HUES48 (cell line): Measurements from ENCODE around the gene GALNT17.

ENCODE experiments used
- H3K27ac ChIP-seq: one replicate; pipeline ENCODE4 v1.7.0; 2013; ENCODE audit warnings: low read depth, low read length, inconsistent platforms
- H3K27me3 ChIP-seq: 2 replicates; pipeline ENCODE4 v1.6.1; 2013; ENCODE audit warnings: mild to moderate bottlenecking, low read length; ENCODE audit not compliant: control insufficient read depth, insufficient read depth
- H3K36me3 ChIP-seq: 2 replicates; pipeline ENCODE4 v1.6.1; 2013; ENCODE audit warnings: low read length; ENCODE audit not compliant: control insufficient read depth, insufficient read depth
- H3K4me1 ChIP-seq: 2 replicates; pipeline ENCODE4 v1.6.1; 2013; ENCODE audit warnings: mild to moderate bottlenecking, low read length; ENCODE audit not compliant: control insufficient read depth, insufficient read depth
- H3K4me3 ChIP-seq: 2 replicates; pipeline ENCODE4 v1.5.1; 2013; ENCODE audit warnings: mild to moderate bottlenecking, low read depth, low read length
- H3K9ac ChIP-seq: 2 replicates; pipeline ENCODE4 v1.6.1; 2013; ENCODE audit warnings: mild to moderate bottlenecking, low read depth, low read length, moderate library complexity
- H3K9me3 ChIP-seq: 2 replicates; pipeline ENCODE4 v1.6.1; 2013; ENCODE audit warnings: low read length; ENCODE audit not compliant: control insufficient read depth, insufficient read depth

The GALNT17 gene

DNA sequence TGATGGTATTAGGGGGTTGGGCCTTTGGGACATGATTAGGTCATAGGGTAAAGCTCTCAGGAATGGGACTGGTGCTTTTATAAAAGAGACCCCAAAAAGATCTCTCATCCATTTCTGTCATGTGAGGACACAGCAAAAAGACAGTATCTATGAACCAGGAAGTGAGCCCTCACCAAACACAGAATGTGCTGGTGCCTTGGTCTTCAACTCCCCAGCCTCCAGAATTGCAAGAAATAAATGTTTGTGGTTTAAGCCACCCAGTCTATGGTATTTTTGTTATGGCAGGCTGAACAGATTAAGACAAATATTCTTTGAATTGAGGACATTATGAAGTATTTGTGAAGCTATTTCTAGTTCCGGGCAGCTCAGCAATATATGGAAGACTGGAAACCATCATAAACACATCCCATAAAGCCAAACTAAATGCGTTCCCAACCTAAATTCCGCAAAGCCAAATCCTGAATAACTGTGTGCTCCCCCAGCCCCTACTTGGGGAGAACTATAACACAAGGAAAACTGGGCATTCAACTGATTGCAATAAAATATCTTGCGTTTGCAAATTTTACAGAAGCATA, 153.7 kb downstream of the GALNT17 start:
- Histone ChIP-seq H3K4me3 (no peak overlapping the region), H3K27me3 (no peaks in the 10 kb centered on the region), H3K4me1 (peaks cover 18% of the 10 kb centered on the region), H3K9ac (no peak overlapping the region), H3K27ac (no peak overlapping the region), H3K9me3 (no peaks in the 10 kb centered on the region), H3K36me3 (no peaks in the 10 kb centered on the region)

DNA sequence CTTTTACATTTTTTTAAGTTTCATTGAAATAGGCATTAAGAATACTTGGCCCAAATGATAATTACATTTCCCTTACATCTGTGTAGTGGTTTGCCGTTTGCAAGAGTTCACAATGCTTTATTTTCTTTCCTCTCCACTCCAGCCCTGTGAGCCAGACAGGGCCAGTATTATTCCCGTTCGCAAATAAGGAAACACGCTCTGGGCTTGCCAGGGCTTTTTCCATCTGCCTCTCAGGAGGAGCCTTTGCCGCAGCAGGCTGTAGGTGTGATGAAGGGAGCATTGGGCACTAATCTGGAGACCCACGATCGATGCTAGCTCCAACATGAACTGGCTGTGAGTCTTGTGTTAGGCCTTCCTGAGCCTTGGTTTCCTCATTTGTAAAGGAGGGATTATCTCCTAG, 154.4 kb downstream of the GALNT17 start:
- H3K36me3 ChIP-seq: no peaks in the 10 kb centered on the region
- no peak overlapping the region for H3K9ac ChIP-seq
- H3K27ac ChIP-seq: no peak overlapping the region
- H3K4me3 ChIP-seq: no peak overlapping the region
- peaks cover 18% of the 10 kb centered on the region for H3K4me1 ChIP-seq
- H3K9me3 ChIP-seq: no peaks in the 10 kb centered on the region
- no peaks in the 10 kb centered on the region for H3K27me3 ChIP-seq

DNA sequence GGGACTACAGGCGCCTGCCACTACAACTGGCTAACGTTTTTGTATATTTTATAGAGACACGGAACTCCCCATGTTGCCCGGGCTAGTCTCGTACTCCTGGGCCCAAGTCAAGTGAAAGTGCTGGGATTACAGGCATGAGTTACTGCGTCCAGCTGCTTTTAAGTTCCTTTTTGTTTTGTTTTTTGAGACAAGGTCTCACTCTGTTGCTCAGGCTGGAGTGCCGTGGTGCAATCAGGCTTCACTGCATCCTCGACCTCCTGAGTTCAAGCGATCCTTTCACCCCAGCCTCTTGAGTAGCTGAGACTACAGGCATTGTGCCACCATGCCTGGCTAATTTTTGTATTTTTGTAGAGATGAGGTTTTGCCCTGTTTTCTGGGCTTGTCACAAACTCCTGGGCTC, 155.0 kb downstream of the GALNT17 start:
- no peak overlapping the region for H3K4me3 ChIP-seq
- H3K4me1 ChIP-seq: peaks cover 18% of the 10 kb centered on the region
- H3K27me3 ChIP-seq: no peaks in the 10 kb centered on the region
- no peaks in the 10 kb centered on the region for H3K9me3 ChIP-seq
- H3K36me3 ChIP-seq: no peaks in the 10 kb centered on the region
- no peak overlapping the region for H3K27ac ChIP-seq
- H3K9ac ChIP-seq: no peak overlapping the region

DNA sequence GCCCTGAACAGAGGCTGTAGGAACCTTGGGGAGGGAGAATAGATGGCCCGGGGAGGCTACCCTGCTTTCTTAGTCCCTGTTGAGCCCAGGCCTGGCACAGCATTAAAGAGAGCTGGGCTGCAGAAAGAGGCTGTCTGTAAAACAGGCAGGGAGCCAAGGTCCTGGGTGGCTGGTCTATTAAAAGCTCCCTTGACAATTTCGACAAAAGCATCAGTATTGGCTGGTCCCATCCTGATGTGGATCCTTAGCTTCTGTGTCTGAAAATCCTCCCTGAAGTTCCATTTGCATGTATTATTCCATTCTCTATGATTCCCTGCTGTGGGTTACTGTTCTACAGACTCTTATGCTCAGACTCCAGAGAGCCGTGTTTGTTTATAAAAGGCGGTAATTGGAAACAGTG, 158.5 kb downstream of the GALNT17 start:
- Histone ChIP-seq H3K27me3 (no peaks in the 10 kb centered on the region), H3K27ac (no peak overlapping the region), H3K9ac (no peak overlapping the region), H3K4me3 (no peak overlapping the region), H3K4me1 (peaks cover 11% of the 10 kb centered on the region), H3K9me3 (no peaks in the 10 kb centered on the region), H3K36me3 (no peaks in the 10 kb centered on the region)

DNA sequence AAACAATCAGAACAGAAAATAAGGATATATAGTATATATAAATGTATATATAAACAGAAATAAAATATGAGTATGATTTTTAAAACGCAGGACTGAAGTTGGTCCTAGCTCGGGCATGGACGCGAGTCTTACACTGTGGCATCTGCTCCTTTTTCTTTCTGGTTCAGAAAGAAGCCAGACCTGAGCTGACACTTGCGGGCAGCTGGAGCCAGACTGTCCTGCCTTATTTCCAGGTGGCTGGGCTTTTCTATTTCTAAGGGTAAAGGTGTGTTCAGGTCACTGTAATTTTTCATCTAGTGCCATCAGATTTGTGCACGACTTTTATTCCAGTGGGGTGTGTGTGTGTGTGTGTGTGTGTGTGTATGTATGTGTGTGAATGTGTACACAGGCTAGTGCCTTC, 166.4 kb downstream of the GALNT17 start:
- no peaks in the 10 kb centered on the region for H3K27me3 ChIP-seq
- peaks cover under 1% of the 10 kb centered on the region; the same call in 1 of the 2 replicates for H3K4me1 ChIP-seq
- H3K4me3 ChIP-seq: no peak overlapping the region
- H3K36me3 ChIP-seq: no peaks in the 10 kb centered on the region
- H3K27ac ChIP-seq: no peak overlapping the region
- no peaks in the 10 kb centered on the region for H3K9me3 ChIP-seq
- no peak overlapping the region for H3K9ac ChIP-seq

DNA sequence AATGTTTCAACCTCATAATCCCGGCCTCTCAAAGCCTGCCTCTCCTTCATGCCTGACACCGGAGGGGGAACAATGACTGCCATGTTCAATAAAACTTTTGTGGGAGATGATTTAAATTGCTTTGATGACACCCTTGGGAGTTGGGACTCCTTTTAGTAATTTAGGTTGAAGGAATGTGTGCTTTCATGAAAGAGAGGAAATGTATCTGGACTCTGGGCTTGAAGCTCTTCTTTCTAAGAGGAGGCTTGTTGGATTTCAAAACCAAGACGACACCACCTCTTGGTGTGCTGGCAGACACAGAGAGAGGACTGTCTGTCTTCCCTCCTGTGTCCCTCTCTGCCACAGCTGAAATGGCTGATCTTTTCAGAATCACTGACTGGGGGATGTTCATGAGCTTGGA, 168.1 kb downstream of the GALNT17 start:
- Histone ChIP-seq H3K36me3 (no peaks in the 10 kb centered on the region), H3K27me3 (no peaks in the 10 kb centered on the region), H3K9me3 (no peaks in the 10 kb centered on the region), H3K4me3 (no peak overlapping the region), H3K4me1 (peaks cover 9% of the 10 kb centered on the region; the same call in 1 of the 2 replicates), H3K9ac (no peak overlapping the region), H3K27ac (no peak overlapping the region)

DNA sequence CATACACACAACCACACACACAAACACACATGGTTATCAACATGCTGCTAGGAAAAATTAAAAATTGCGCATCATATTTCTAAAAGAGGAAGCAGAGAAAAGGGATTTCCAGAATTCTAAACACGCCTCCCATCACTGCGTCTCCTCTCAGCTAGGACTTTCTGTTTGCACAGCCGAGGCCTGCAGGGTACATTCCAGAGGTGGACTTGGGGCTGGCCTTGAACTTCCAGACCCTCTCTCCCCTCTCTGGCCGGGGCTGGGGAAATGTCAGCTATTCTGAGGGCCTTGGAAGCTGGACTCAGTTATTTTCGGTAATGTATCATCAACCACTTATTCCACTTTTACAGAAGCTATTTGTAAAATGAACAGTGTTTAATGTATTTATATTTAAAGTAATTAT, 168.7 kb downstream of the GALNT17 start:
- H3K36me3 ChIP-seq: no peaks in the 10 kb centered on the region
- H3K9ac ChIP-seq: no peak overlapping the region
- no peak overlapping the region for H3K4me3 ChIP-seq
- peaks cover 9% of the 10 kb centered on the region; the same call in 1 of the 2 replicates for H3K4me1 ChIP-seq
- no peaks in the 10 kb centered on the region for H3K9me3 ChIP-seq
- H3K27me3 ChIP-seq: no peaks in the 10 kb centered on the region
- H3K27ac ChIP-seq: no peak overlapping the region

DNA sequence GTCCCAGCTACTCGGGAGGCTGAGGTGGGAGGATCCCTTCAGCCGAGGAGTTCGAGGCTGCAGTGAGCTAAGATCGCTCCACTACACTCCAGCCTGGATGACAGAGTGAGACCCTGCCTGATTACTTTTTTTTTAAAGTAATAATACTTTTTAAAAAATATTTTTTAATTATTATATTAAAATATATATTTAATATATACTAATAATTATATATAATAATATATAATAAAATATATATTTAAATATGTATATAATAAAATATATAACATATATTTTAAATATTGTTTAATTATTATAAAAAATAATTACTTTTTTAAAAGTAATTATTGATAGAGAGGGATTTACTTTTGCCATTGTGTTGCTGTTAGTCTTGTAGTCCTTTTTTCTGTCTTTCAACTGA, 169.2 kb downstream of the GALNT17 start:
- Histone ChIP-seq H3K27ac (no peak overlapping the region), H3K36me3 (no peaks in the 10 kb centered on the region), H3K9ac (no peak overlapping the region), H3K27me3 (no peaks in the 10 kb centered on the region), H3K4me1 (peaks cover 9% of the 10 kb centered on the region; the same call in 1 of the 2 replicates), H3K9me3 (no peaks in the 10 kb centered on the region), H3K4me3 (no peak overlapping the region)

DNA sequence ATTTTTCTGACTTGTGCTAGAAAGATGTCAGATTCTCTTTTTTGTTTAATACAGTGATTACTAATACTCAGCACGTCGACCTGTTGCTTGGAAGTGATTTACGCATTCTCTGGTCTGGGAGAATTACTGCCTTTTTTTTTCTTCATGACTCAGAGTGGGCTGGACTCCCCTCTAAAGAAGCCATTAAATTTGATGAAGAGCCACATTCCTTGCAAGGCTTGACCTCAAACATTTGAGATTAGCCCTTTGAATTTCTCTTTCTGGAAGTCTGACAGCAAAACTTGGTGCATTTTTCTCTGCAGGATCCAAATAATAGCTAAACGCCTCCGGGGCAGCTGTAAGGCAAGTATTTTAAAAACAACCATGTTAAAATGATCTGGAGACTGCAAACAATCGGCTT, 171.6 kb downstream of the GALNT17 start:
- Histone ChIP-seq H3K27me3 (no peaks in the 10 kb centered on the region), H3K4me3 (no peak overlapping the region), H3K9ac (no peak overlapping the region), H3K36me3 (no peaks in the 10 kb centered on the region), H3K27ac (peak overlapping the region; percentile 48), H3K9me3 (no peaks in the 10 kb centered on the region), H3K4me1 (peaks cover 14% of the 10 kb centered on the region; the same call in 1 of the 2 replicates)

DNA sequence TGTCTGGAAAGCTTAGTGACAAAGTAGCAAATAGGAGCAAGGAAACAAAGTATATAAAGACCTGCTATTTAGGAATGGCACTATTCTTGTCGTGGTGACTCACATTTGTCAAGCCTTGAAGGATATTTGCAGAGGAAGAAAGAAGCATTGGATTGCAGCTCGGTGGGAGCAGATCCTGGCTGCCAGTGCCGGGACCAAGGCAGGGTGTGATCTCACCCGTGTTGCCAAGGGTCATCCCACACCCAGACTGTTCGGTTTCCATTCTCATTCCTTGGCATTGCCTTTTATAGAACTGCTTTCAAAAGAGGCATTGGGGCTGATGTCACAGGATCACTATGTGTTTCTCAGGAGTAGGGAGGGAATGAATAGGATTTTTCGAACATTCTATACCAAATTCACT, 176.2 kb downstream of the GALNT17 start:
- Histone ChIP-seq H3K36me3 (no peaks in the 10 kb centered on the region), H3K27ac (peak overlapping the region; percentile 43), H3K4me3 (no peak overlapping the region), H3K9ac (no peak overlapping the region), H3K4me1 (peaks cover 15% of the 10 kb centered on the region; the same call in 1 of the 2 replicates), H3K27me3 (no peaks in the 10 kb centered on the region), H3K9me3 (peaks cover 9% of the 10 kb centered on the region; the same call in 1 of the 2 replicates)

DNA sequence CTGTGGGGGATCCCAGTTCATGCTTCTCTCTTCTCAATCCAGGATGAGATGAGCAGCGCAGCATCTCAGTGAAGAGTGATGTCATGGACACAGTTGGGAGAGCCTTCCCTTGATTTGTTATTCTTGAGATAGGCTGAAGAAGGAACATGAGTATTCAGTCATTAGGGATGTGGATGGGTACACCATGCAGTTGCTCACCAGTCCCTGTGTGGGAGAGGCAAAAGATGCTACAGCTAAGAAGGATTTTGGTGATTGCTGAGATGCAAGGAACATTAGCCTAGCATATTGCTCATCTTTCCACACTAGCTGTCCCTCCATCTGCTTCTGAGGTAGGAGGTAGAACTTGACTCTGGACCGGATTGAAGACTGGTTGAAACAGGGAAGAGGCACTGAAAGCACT, 179.6 kb downstream of the GALNT17 start:
- Histone ChIP-seq H3K4me3 (no peak overlapping the region), H3K27me3 (no peaks in the 10 kb centered on the region), H3K4me1 (peaks cover 17% of the 10 kb centered on the region), H3K9ac (no peak overlapping the region), H3K27ac (no peak overlapping the region), H3K9me3 (peaks cover 14% of the 10 kb centered on the region; the same call in 1 of the 2 replicates), H3K36me3 (no peaks in the 10 kb centered on the region)
